Left lobe of liver (tissue), 2 donors: Measurements from ENCODE around the gene AKT1S1. TPM values are rescaled to one million over a fixed set of nuclear protein-coding genes. Genes with fewer than 3 reads are reported as not detected.
"Not testable (repeated sequence)": the region's sequence is repeated elsewhere in the genome, so short reads cannot be mapped to it uniquely, and the experiment has no call there.

Source experiments
- ATAC-seq: fragments of 200-7000 bp; cut with Tn5 transposase; one replicate; pipeline ENCODE4 v1.9.1; 2020; ENCODE audit warnings: mild to moderate bottlenecking, moderate library complexity
- DNase-seq: peaks from one replicate; pipeline ENCODE4 v3.0.0-alpha.2; 2020; ENCODE audit warnings: low spot score
- total RNA-seq: library from RNA; stranded (reverse); gene quantifications from one replicate; pipeline ENCODE4 v1.2.1, GENCODE V29; 2021
- donor health status: DM: no; HTN: no; CAD: no; lungs with moderate emphysema.
- donor health status: DM: no; HTN: yes; CAD: no.

Gene AKT1S1
- total RNA-seq, 1 donor from 2014 or later, result 27.6 TPM

DNA sequence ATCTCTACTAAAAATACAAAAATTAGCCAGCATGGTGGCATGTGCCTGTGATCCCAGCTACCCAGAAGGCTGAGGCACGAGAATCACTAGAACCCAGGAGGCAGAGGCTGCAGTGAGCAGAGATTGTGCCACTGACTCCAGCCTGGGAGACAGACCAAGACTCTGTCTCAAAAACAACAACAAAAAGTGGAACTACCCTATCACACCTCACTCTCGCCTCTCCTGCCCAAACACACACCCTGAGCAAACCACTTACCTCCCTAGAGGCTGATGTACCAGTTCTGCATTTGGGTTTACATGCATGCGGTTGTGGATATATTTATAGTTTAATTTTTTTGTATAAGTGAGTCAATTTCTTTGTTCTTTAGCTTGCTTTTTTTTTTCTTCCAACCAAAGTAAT lies 33.9 kb downstream of the AKT1S1 start:
- no peak for ATAC-seq
- DNase-seq, result no peak

- ATAC-seq, result no peak
- no peak for DNase-seq
Observed at GRCh38 chr19:49840736-49841249, 36.4 kb downstream of the AKT1S1 start.

GRCh38 chr19:49840321-49840720 lies 36.8 kb downstream of the AKT1S1 start:
- DNase-seq (no peak), ATAC-seq (no peak)

DNA sequence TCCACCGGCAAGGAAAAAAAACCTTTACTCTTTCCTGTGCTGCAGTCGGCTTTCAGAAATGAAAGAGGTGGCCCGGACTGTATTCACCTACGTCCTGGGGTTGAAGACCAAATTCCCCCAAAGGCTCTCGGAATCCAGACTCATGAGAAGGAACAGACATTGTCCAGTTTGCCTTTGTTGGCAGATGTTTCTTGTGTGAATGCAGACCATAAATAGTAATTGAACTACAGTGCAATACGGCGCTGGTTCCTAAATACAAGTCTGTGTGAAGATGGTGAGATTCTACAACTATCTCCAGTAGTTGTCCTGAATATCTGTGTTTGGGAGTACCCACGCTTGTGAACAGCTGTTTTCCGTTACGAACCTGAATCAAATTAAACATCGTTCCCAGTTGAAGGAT lies 37.4 kb downstream of the AKT1S1 start:
- DNase-seq, result no peak
- no peak for ATAC-seq

- DNase-seq (no peak), ATAC-seq (no peak)
Observed at GRCh38 chr19:49838885-49839588, 38.1 kb downstream of the AKT1S1 start.

- DNase-seq (no peak), ATAC-seq (no peak)
Observed at GRCh38 chr19:49837425-49837824, 39.7 kb downstream of the AKT1S1 start.

DNA sequence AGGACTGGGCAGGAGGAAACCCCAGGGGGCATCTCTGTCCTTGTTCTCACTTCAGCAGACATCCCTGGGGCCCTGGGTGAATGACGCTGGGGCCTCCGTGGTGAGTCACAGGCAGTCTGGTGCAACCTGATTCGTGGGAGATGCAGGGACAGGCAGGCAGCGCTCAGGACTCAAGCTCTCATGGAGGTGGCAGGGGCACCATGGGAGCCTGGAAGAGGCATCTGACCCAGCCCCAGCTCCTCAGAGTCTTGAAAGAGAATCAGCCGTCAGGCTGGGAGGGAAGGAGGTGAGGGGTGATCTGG lies 40.2 kb downstream of the AKT1S1 start:
- no peak for ATAC-seq

DNA sequence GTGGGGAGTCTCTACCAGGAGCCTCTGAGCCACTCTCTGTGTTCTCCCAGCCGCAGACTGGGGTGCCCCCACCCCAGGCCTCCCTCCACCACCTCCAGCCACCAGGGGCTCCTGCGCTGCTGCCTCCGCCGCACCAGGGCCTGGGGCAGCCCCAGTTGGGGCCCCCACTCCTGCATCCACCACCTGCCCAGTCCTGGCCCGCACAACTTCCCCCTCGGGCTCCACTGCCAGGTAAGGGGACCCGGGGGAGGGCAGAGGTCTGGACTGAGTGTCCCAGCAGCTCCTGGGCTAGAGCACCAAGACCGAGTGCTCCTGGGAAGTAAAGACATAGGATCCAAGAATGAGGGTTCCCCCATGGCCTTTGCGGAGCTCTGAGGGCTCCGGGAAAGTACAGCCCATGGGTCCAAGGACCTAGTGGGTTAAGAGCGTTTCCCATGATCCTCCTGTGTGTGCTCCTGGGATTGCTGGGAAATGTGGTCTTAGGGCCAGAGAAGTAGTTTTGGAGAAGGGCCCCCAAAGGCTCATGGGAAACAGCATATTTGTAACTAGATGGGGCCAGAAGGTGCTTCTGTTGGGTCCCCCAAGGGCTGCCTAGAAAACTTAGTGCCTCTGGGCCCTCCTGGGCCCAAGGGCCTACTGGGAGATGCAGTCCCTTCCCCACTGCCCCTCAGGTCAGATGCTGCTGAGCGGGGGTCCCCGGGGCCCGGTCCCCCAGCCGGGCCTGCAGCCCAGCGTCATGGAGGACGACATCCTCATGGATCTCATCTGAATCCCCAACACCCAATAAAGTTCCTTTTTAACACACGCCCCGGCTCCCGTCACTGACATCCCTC lies 40.8 kb downstream of the AKT1S1 start:
- DNase-seq (no peak), ATAC-seq (no peak)

More for the DNA sequence above, 40.2 kb downstream of the AKT1S1 start:
- no peak for DNase-seq

DNA sequence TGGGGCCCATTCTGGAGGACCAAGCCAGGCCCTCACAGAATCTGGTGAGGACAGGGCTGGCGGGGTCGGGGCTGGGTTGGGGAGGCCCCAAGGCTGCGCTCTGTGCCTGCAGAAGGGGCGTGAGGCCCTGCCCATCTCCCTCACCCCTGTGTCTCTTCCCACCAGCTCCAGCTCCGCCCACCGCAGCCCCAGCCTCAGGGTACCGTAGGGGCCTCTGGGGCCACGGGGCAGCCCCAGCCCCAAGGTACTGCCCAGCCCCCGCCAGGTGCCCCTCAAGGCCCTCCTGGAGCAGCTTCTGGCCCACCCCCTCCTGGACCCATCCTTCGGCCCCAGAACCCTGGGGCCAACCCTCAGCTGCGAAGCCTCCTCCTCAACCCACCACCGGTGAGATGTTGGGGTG lies 41.6 kb downstream of the AKT1S1 start:
- DNase-seq, result no peak
- no peak for ATAC-seq

GRCh38 chr19:49833599-49833998 lies 43.6 kb downstream of the AKT1S1 start:
- no peak for ATAC-seq
- no peak for DNase-seq

- DNase-seq, result no peak
- no peak for ATAC-seq
Observed at GRCh38 chr19:49832556-49832955, 44.6 kb downstream of the AKT1S1 start.

GRCh38 chr19:49831592-49831991 lies 45.6 kb downstream of the AKT1S1 start:
- no peak for DNase-seq
- no peak for ATAC-seq

- DNase-seq (no peak), ATAC-seq (no peak)
Observed at GRCh38 chr19:49830766-49831165, 46.4 kb downstream of the AKT1S1 start.

GRCh38 chr19:49829721-49830120 lies 47.4 kb downstream of the AKT1S1 start:
- ATAC-seq (no peak), DNase-seq (no peak)

- DNase-seq, result no peak
- ATAC-seq, result no peak
Observed at GRCh38 chr19:49829200-49829599, 48.0 kb downstream of the AKT1S1 start.

DNA sequence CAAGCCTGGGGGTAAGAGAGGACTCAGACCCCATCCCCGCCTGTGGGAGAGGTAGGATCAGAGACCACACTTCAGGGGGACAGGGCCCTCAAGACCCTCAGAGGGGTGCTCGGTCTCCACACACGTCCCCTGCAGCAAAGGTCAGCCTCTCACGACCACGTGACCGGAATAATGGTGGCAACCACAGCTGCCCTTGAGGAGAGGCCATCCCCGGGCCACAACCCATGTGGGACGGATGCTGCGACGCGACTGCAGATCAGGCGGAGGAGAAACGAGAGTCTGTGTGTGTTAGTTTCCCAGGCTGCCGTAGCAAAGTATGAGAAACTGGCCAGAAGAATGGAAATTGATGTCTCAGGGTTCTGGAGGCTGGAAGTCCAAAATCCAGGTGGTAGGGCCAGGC lies 50.1 kb downstream of the AKT1S1 start:
- DNase-seq (no peak), ATAC-seq (no peak)

- ATAC-seq, result no peak
- DNase-seq, result no peak
Observed at GRCh38 chr19:49824662-49825061, 52.5 kb downstream of the AKT1S1 start.

DNA sequence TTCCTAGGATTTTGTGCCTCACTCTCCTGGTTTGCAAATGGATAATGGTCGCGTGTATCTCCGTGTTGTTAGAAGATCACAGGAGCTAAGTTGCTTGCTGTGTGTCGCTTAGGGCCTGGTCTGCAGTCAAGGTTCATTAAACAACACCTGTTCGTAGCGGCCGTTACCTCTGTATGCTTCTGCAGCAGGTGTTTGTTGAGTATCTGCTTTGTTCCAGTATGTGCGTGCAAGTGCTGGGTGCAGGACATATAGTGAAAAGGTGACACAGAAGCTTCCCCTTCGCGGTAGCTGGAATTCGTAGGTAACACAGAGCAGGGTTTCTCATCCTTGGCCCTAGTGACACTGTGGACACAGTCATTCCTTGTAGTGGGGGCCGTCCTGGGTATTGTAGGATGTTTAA lies 53.7 kb downstream of the AKT1S1 start:
- DNase-seq, result no peak
- no peak for ATAC-seq

- DNase-seq (no peak), ATAC-seq (no peak)
Observed at GRCh38 chr19:49820125-49820524, 57.0 kb downstream of the AKT1S1 start.

GRCh38 chr19:49819452-49820115 lies 57.6 kb downstream of the AKT1S1 start:
- DNase-seq, ATAC-seq: not testable (repeated sequence)
